ENCODE data around the gene TUBGCP3.

TUBGCP3 gene

GRCh38 chr13:112469071-112469745 lies 118.7 kb downstream of the TUBGCP3 start:
- no peaks in the 10 kb centered on the region for H3K27me3 ChIP-seq (ENCODE audit: insufficient read depth, low read length)
- H3K4me1 ChIP-seq (ENCODE audit: insufficient read depth, low read length): no peaks in the 10 kb centered on the region
- H3K4me3 ChIP-seq (ENCODE audit: low read length): no peak overlapping the region
- H3K36me3 ChIP-seq (ENCODE audit: insufficient read depth, low read length): no peaks in the 10 kb centered on the region
- no peaks in the 10 kb centered on the region for H3K9me3 ChIP-seq (ENCODE audit: low read length)
- H2AFZ ChIP-seq (ENCODE audit: low read depth, low read length): no peak overlapping the region

DNA sequence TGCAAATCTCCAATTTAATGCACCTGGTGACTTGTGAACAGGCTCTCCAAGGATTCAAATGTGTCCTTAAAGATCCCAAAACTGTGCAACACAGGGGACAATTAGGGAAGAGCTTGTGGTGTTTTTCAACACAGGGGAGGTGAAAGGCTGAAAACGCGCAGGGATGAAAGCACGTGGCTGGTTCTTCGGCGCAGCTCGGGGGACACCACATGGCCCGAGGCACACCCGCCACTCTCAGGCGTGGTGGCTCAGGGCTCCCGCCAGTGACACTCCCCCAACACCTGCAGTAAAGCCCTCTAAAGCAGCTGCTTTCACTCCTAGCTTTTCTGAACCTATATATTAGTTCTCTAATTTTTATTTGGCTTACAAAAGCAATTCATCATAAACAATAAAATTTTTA lies 119.9 kb downstream of the TUBGCP3 start:
- Histone ChIP-seq H3K27me3 (ENCODE audit: insufficient read depth, low read length) (no peaks in the 10 kb centered on the region), H3K4me1 (ENCODE audit: insufficient read depth, low read length) (no peaks in the 10 kb centered on the region), H2AFZ (ENCODE audit: low read depth, low read length) (no peak overlapping the region), H3K4me3 (ENCODE audit: low read length) (no peak overlapping the region), H3K9me3 (ENCODE audit: low read length) (no peaks in the 10 kb centered on the region), H3K36me3 (ENCODE audit: insufficient read depth, low read length) (no peaks in the 10 kb centered on the region)

DNA sequence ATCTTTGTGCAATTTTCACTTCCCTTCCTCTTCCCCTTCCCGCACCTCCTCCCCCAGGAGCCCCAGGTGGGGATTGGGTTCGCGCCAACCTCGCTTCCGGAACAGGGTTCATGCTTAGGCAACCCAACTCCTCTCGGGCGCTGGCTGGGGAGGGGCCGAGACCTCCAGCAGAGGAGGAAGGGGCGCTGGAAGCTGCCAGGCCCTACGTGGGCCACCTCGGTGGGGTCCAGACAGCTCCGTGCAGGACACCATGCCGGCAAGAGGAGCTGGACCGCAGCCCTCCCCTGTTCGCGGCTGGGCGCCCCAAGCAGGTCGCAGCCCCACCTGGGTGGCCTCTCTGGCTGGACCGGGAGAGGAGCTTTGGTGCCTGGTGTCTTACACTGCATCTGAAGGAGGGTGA lies 120.7 kb downstream of the TUBGCP3 start:
- Histone ChIP-seq H3K27me3 (ENCODE audit: insufficient read depth, low read length) (no peaks in the 10 kb centered on the region), H2AFZ (ENCODE audit: low read depth, low read length) (no peak overlapping the region), H3K4me1 (ENCODE audit: insufficient read depth, low read length) (no peaks in the 10 kb centered on the region), H3K36me3 (ENCODE audit: insufficient read depth, low read length) (no peaks in the 10 kb centered on the region), H3K9me3 (ENCODE audit: low read length) (peaks cover 1% of the 10 kb centered on the region), H3K4me3 (ENCODE audit: low read length) (no peak overlapping the region)

DNA sequence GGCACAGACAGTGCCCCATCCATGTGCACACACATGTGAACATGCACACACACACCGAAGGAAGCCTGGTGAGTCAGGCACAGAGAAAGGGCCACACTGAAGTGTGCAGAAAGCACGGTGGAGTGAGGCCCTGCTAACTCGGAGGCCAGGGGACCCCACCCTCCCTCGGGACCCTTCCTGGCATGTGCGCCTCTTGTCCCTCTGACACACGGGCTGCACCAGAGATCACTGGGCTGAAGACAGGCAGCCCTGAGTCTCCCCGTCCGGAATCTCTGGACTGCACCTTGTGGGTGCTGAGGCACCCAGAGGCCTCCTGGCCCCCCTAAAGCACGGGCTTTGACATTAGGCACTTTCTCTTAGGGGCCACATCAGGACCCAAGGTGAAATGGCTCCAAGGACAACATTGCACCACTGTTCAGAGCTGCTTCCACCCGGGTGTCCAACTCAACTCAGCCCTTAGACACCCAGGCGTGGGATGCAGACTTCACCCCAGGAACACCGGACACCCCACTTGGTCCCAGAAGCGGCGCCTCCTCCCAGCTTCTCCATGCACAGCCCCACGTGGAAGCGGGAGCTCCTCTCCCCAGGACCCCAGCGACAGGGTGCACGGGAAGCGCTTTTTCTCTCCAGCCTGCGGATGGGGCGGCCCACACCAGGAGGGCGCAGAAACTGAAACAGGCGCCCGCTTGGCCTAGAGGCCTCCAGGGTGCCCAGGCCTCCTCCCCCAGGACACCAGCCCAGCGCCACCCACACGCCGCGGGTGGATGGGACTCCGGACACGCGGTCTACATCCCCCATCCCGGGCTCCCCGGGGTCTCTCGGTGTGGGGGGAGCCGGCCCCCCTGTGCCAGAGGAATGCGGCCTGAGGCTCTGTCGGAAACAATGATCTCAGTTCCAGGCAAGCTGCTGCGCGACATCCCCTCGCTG lies 121.6 kb downstream of the TUBGCP3 start:
- Histone ChIP-seq H3K9me3 (ENCODE audit: low read length) (peaks cover 10% of the 10 kb centered on the region), H3K4me3 (ENCODE audit: low read length) (no peak overlapping the region), H3K36me3 (ENCODE audit: insufficient read depth, low read length) (no peaks in the 10 kb centered on the region), H3K4me1 (ENCODE audit: insufficient read depth, low read length) (no peaks in the 10 kb centered on the region), H3K27me3 (ENCODE audit: insufficient read depth, low read length) (no peaks in the 10 kb centered on the region), H2AFZ (ENCODE audit: low read depth, low read length) (no peak overlapping the region)

DNA sequence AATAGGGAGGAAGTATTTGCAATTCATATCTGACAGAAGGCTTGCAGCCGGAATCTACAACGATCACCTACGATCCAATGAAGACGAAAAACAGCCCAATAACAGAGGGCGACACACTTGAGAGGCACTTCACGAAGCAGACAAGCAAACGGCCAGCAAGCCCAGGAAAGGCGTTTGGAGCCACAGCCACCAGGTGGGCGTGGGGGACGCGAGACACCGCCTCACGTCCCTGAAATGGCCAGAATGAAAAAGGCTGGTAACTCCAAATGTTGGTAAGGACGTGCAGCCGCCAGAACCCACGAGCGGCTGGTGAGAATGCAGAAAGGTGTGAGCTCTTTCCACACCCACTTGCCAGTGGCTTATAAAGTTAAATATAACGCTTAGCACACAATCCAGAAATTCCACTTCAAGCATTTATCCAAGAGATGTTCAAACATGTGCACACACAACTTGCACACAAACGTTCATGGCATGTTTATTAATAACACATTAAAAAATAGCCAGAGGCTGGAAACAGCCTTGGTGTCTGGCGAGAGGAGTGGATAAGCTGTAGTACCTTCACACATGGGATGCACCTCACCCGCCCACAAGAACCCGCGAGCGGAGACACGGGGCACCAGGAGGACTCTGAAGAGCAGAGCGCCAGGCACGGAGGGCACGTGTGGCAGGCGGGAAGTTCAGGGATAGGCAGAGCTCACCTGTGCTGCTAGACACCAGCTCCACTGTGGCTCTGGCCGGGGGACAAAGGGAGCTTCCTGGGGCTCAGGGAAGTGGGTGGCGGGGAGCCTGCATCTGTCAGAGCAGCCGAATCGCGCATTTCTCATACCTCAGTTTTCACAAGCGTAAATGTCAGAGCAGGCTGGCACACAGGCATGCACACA lies 122.5 kb downstream of the TUBGCP3 start:
- Histone ChIP-seq H2AFZ (ENCODE audit: low read depth, low read length) (no peak overlapping the region), H3K4me1 (ENCODE audit: insufficient read depth, low read length) (no peaks in the 10 kb centered on the region)

DNA sequence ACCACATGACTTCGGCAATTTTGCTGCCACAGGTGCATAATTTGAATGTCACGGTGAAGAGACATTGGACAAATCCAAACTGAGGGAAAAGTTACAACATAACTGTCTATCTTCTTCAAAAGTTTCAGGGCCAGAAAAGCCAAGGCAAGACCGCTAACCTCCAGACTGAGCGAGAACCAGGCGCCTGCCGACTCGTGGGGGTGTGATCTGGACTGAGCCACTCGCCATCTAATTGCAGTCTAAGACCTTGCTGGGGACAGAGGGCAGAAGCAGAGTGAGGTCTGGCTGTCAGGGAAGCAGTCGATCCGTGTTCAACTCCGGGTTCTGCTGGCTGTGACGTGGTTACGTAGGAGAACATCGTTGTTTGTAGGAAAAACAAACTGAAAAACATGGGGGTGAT lies 123.2 kb downstream of the TUBGCP3 start:
- Histone ChIP-seq H3K27me3 (ENCODE audit: insufficient read depth, low read length) (no peaks in the 10 kb centered on the region), H3K4me3 (ENCODE audit: low read length) (no peak overlapping the region), H3K9me3 (ENCODE audit: low read length) (peaks cover 15% of the 10 kb centered on the region), H3K4me1 (ENCODE audit: insufficient read depth, low read length) (no peaks in the 10 kb centered on the region), H2AFZ (ENCODE audit: low read depth, low read length) (no peak overlapping the region), H3K36me3 (ENCODE audit: insufficient read depth, low read length) (no peaks in the 10 kb centered on the region)

More for the DNA sequence above, 122.5 kb downstream of the TUBGCP3 start:
- Histone ChIP-seq H3K9me3 (ENCODE audit: low read length) (peaks cover 15% of the 10 kb centered on the region), H3K4me3 (ENCODE audit: low read length) (no peak overlapping the region), H3K27me3 (ENCODE audit: insufficient read depth, low read length) (no peaks in the 10 kb centered on the region), H3K36me3 (ENCODE audit: insufficient read depth, low read length) (no peaks in the 10 kb centered on the region)

- H3K27me3 ChIP-seq (ENCODE audit: insufficient read depth, low read length): no peaks in the 10 kb centered on the region
- H3K9me3 ChIP-seq (ENCODE audit: low read length): peaks cover 15% of the 10 kb centered on the region
- H3K4me3 ChIP-seq (ENCODE audit: low read length): no peak overlapping the region
- no peaks in the 10 kb centered on the region for H3K36me3 ChIP-seq (ENCODE audit: insufficient read depth, low read length)
- no peak overlapping the region for H2AFZ ChIP-seq (ENCODE audit: low read depth, low read length)
- H3K4me1 ChIP-seq (ENCODE audit: insufficient read depth, low read length): no peaks in the 10 kb centered on the region
Observed at GRCh38 chr13:112462408-112462807, 125.5 kb downstream of the TUBGCP3 start.

GRCh38 chr13:112457485-112457884 lies 130.5 kb downstream of the TUBGCP3 start:
- no peak overlapping the region for H3K4me3 ChIP-seq (ENCODE audit: low read length)
- H3K27me3 ChIP-seq (ENCODE audit: insufficient read depth, low read length): no peaks in the 10 kb centered on the region
- H3K4me1 ChIP-seq (ENCODE audit: insufficient read depth, low read length): no peaks in the 10 kb centered on the region
- no peak overlapping the region for H2AFZ ChIP-seq (ENCODE audit: low read depth, low read length)
- no peaks in the 10 kb centered on the region for H3K36me3 ChIP-seq (ENCODE audit: insufficient read depth, low read length)
- H3K9me3 ChIP-seq (ENCODE audit: low read length): peaks cover 15% of the 10 kb centered on the region

GRCh38 chr13:112457081-112457480 lies 130.9 kb downstream of the TUBGCP3 start:
- H3K36me3 ChIP-seq (ENCODE audit: insufficient read depth, low read length): no peaks in the 10 kb centered on the region
- no peak overlapping the region for H2AFZ ChIP-seq (ENCODE audit: low read depth, low read length)
- peaks cover 12% of the 10 kb centered on the region for H3K9me3 ChIP-seq (ENCODE audit: low read length)
- no peak overlapping the region for H3K4me3 ChIP-seq (ENCODE audit: low read length)
- no peaks in the 10 kb centered on the region for H3K27me3 ChIP-seq (ENCODE audit: insufficient read depth, low read length)
- H3K4me1 ChIP-seq (ENCODE audit: insufficient read depth, low read length): no peaks in the 10 kb centered on the region

GRCh38 chr13:112456138-112457056 lies 131.6 kb downstream of the TUBGCP3 start:
- Histone ChIP-seq H3K27me3 (ENCODE audit: insufficient read depth, low read length) (no peaks in the 10 kb centered on the region), H3K4me1 (ENCODE audit: insufficient read depth, low read length) (no peaks in the 10 kb centered on the region), H2AFZ (ENCODE audit: low read depth, low read length) (no peak overlapping the region), H3K4me3 (ENCODE audit: low read length) (no peak overlapping the region), H3K36me3 (ENCODE audit: insufficient read depth, low read length) (no peaks in the 10 kb centered on the region), H3K9me3 (ENCODE audit: low read length) (peaks cover 6% of the 10 kb centered on the region)

GRCh38 chr13:112455476-112456059 lies 132.4 kb downstream of the TUBGCP3 start:
- H3K4me3 ChIP-seq (ENCODE audit: low read length): no peak overlapping the region
- no peaks in the 10 kb centered on the region for H3K27me3 ChIP-seq (ENCODE audit: insufficient read depth, low read length)
- H3K36me3 ChIP-seq (ENCODE audit: insufficient read depth, low read length): no peaks in the 10 kb centered on the region
- H3K9me3 ChIP-seq (ENCODE audit: low read length): no peaks in the 10 kb centered on the region
- peaks cover 5% of the 10 kb centered on the region for H3K4me1 ChIP-seq (ENCODE audit: insufficient read depth, low read length)
- H2AFZ ChIP-seq (ENCODE audit: low read depth, low read length): no peak overlapping the region

Measured in neuron (in vitro differentiated cells).